Keratinocyte (primary cell): Measurements from ENCODE around the gene C17orf75.

Experiments
- EZH2 ChIP-seq: IDR thresholded peaks from one replicate; pipeline ENCODE4 v1.6.1; 2012; ENCODE audit warnings: inconsistent platforms, mild to moderate bottlenecking, low read length, moderate library complexity
- TF ChIP-seq, protein P1 (sequence below), 3 experiments: IDR thresholded peaks in 1 of 3; conservative IDR thresholded peaks in 1 of 3; optimal IDR thresholded peaks in 1 of 3; 2 replicates in 2 of 3; 3 replicates in 1 of 3; pipeline versions ENCODE3 to v1.5.1; 2011; ENCODE audit warnings: low read length in 3 of 3, mild to moderate bottlenecking in 3 of 3, moderate library complexity in 2 of 3, control low read depth in 1 of 3, inconsistent platforms in 1 of 3; ENCODE audit not compliant: insufficient read depth in 2 of 3; ENCODE audit errors: extremely low read depth in 1 of 3

DNA sequence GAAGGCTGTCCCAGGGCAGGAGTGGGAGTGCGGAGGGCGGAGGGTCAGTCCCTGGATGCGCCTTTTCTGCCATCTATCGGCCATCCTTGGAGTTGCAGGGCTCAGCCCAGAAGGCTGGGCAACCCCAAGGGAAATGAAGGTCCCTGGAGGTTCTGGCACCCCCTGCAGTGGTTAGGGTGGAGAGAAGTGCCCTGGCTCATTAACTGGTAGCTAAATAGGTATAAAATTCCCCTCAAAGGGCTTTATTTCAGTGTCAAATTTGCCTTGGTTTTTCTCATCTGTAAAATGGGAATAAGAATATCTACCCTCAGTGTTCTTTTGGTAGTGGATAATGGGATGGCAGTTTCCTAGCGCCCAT, 22.4 kb downstream of the C17orf75 start:
- TF ChIP-seq, protein P1, sequence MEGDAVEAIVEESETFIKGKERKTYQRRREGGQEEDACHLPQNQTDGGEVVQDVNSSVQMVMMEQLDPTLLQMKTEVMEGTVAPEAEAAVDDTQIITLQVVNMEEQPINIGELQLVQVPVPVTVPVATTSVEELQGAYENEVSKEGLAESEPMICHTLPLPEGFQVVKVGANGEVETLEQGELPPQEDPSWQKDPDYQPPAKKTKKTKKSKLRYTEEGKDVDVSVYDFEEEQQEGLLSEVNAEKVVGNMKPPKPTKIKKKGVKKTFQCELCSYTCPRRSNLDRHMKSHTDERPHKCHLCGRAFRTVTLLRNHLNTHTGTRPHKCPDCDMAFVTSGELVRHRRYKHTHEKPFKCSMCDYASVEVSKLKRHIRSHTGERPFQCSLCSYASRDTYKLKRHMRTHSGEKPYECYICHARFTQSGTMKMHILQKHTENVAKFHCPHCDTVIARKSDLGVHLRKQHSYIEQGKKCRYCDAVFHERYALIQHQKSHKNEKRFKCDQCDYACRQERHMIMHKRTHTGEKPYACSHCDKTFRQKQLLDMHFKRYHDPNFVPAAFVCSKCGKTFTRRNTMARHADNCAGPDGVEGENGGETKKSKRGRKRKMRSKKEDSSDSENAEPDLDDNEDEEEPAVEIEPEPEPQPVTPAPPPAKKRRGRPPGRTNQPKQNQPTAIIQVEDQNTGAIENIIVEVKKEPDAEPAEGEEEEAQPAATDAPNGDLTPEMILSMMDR (optimal IDR thresholded peaks at IDR 0.05 in 1 of 3, IDR thresholded peaks at IDR 0.05 in 1 of 3, conservative IDR thresholded peaks at IDR 0.05 in 1 of 3; ENCODE audit: extremely low read depth in 1 of 3, insufficient read depth in 2 of 3, low read length in 3 of 3): peak; percentile 97 to 98 (median 98)
- TF ChIP-seq EZH2: no peak
